IPS-15b (cell line): ENCODE measurements around the gene RYK.
A peak's percentile ranks its signal among the peaks of the same experiment; 100 is the strongest.

Source experiments
- H3K27me3 ChIP-seq: one replicate; pipeline ENCODE4 v1.6.1; 2013; ENCODE audit warnings: low read length; ENCODE audit not compliant: control insufficient read depth, insufficient read depth
- H3K36me3 ChIP-seq: one replicate; pipeline ENCODE4 v1.6.1; 2013; ENCODE audit warnings: low read length; ENCODE audit not compliant: control insufficient read depth, insufficient read depth
- H3K4me1 ChIP-seq: one replicate; pipeline ENCODE4 v1.6.1; 2013; ENCODE audit warnings: mild to moderate bottlenecking, low read length; ENCODE audit not compliant: control insufficient read depth, insufficient read depth
- H3K4me3 ChIP-seq: one replicate; pipeline ENCODE4 v1.5.1; 2013; ENCODE audit warnings: low read depth, low read length
- H3K9ac ChIP-seq: one replicate; pipeline ENCODE4 v1.6.1; 2013; ENCODE audit warnings: low read depth, mild to moderate bottlenecking, low read length
- H3K9me3 ChIP-seq: one replicate; pipeline ENCODE4 v1.6.1; 2013; ENCODE audit warnings: mild to moderate bottlenecking, low read length; ENCODE audit not compliant: control insufficient read depth, insufficient read depth

The RYK gene

GRCh38 chr3:134250717-134251220, at the start of gene RYK:
Gene RYK, minus strand, starts transcription at chr3:134250859. Its CDS starts 205 bp downstream, at chr3:134250654.
- Histone ChIP-seq H3K27me3 (no peaks in the 10 kb centered on the region), H3K4me1 (peaks cover 14% of the 10 kb centered on the region), H3K36me3 (no peaks in the 10 kb centered on the region), H3K9ac (peak within 1 kb of the TSS; percentile 70), H3K4me3 (peak within 1 kb of the TSS; percentile 59), H3K9me3 (no peaks in the 10 kb centered on the region)

- Histone ChIP-seq H3K4me1 (no peaks in the 10 kb centered on the region), H3K4me3 (no peak overlapping the region), H3K36me3 (no peaks in the 10 kb centered on the region), H3K9ac (no peak overlapping the region), H3K27me3 (no peaks in the 10 kb centered on the region), H3K9me3 (no peaks in the 10 kb centered on the region)
These were observed 49.2 kb upstream of the RYK start for GRCh38 chr3:134299888-134300206.

GRCh38 chr3:134299185-134299887, 48.7 kb upstream of the RYK start:
- Histone ChIP-seq H3K9ac (no peak overlapping the region), H3K4me3 (no peak overlapping the region), H3K36me3 (no peaks in the 10 kb centered on the region), H3K27me3 (no peaks in the 10 kb centered on the region), H3K4me1 (no peaks in the 10 kb centered on the region), H3K9me3 (no peaks in the 10 kb centered on the region)

- Histone ChIP-seq H3K9me3 (no peaks in the 10 kb centered on the region), H3K36me3 (no peaks in the 10 kb centered on the region), H3K4me1 (no peaks in the 10 kb centered on the region), H3K4me3 (no peak overlapping the region), H3K27me3 (no peaks in the 10 kb centered on the region), H3K9ac (no peak overlapping the region)
These were observed 47.6 kb upstream of the RYK start for GRCh38 chr3:134298249-134298648.

GRCh38 chr3:134296616-134297015, 46.0 kb upstream of the RYK start:
- Histone ChIP-seq H3K4me3 (no peak overlapping the region), H3K4me1 (no peaks in the 10 kb centered on the region), H3K9ac (no peak overlapping the region), H3K9me3 (no peaks in the 10 kb centered on the region), H3K36me3 (no peaks in the 10 kb centered on the region), H3K27me3 (no peaks in the 10 kb centered on the region)

- no peak overlapping the region for H3K4me3 ChIP-seq
- H3K36me3 ChIP-seq: no peaks in the 10 kb centered on the region
- no peaks in the 10 kb centered on the region for H3K27me3 ChIP-seq
These were observed 45.3 kb upstream of the RYK start for GRCh38 chr3:134295930-134296329.

GRCh38 chr3:134294302-134295280, 43.9 kb upstream of the RYK start:
- no peaks in the 10 kb centered on the region for H3K27me3 ChIP-seq
- H3K4me3 ChIP-seq: no peak overlapping the region
- no peaks in the 10 kb centered on the region for H3K4me1 ChIP-seq
- no peaks in the 10 kb centered on the region for H3K9me3 ChIP-seq
- no peak overlapping the region for H3K9ac ChIP-seq
- no peaks in the 10 kb centered on the region for H3K36me3 ChIP-seq

More at GRCh38 chr3:134295930-134296329, 45.3 kb upstream of the RYK start:
- Histone ChIP-seq H3K4me1 (no peaks in the 10 kb centered on the region), H3K9ac (no peak overlapping the region), H3K9me3 (no peaks in the 10 kb centered on the region)

GRCh38 chr3:134291319-134292254, 40.9 kb upstream of the RYK start:
- no peaks in the 10 kb centered on the region for H3K9me3 ChIP-seq
- H3K36me3 ChIP-seq: no peaks in the 10 kb centered on the region
- no peak overlapping the region for H3K9ac ChIP-seq
- no peaks in the 10 kb centered on the region for H3K27me3 ChIP-seq
- H3K4me1 ChIP-seq: no peaks in the 10 kb centered on the region
- H3K4me3 ChIP-seq: no peak overlapping the region

GRCh38 chr3:134287512-134287911, 36.9 kb upstream of the RYK start:
- H3K9me3 ChIP-seq: no peaks in the 10 kb centered on the region
- H3K36me3 ChIP-seq: no peaks in the 10 kb centered on the region
- H3K27me3 ChIP-seq: no peaks in the 10 kb centered on the region
- no peaks in the 10 kb centered on the region for H3K4me1 ChIP-seq
- H3K9ac ChIP-seq: no peak overlapping the region
- no peak overlapping the region for H3K4me3 ChIP-seq

- Histone ChIP-seq H3K9me3 (no peaks in the 10 kb centered on the region), H3K36me3 (no peaks in the 10 kb centered on the region), H3K9ac (no peak overlapping the region), H3K27me3 (no peaks in the 10 kb centered on the region), H3K4me1 (no peaks in the 10 kb centered on the region), H3K4me3 (no peak overlapping the region)
These were observed 33.8 kb upstream of the RYK start for GRCh38 chr3:134284438-134284837.

- H3K4me1 ChIP-seq: no peaks in the 10 kb centered on the region
- H3K4me3 ChIP-seq: no peak overlapping the region
- H3K9ac ChIP-seq: no peak overlapping the region
- no peaks in the 10 kb centered on the region for H3K9me3 ChIP-seq
- H3K36me3 ChIP-seq: no peaks in the 10 kb centered on the region
- H3K27me3 ChIP-seq: peaks cover 3% of the 10 kb centered on the region
These were observed 32.0 kb upstream of the RYK start for GRCh38 chr3:134282659-134283047.
